Measurements from ENCODE around the gene DRAM1.

The DRAM1 gene

GRCh38 chr12:101931498-101932326 is 54.3 kb downstream of the DRAM1 start:
- TF ChIP-seq CTCF (IDR thresholded peaks at IDR 0.05): no peak

- TF ChIP-seq CTCF (IDR thresholded peaks at IDR 0.05): no peak
These were observed 56.6 kb downstream of the DRAM1 start for GRCh38 chr12:101933866-101934514.

GRCh38 chr12:101935890-101936746 is 58.7 kb downstream of the DRAM1 start:
- no peak for TF ChIP-seq CTCF (IDR thresholded peaks at IDR 0.05)

GRCh38 chr12:101939306-101939705 is 61.9 kb downstream of the DRAM1 start:
- no peak for TF ChIP-seq CTCF (IDR thresholded peaks at IDR 0.05)

GRCh38 chr12:101939856-101940265 is 62.5 kb downstream of the DRAM1 start:
- TF ChIP-seq CTCF (IDR thresholded peaks at IDR 0.05): peak; percentile 83

- TF ChIP-seq CTCF (IDR thresholded peaks at IDR 0.05): no peak
These were observed 63.1 kb downstream of the DRAM1 start for GRCh38 chr12:101940400-101940950.
